Prostate gland (tissue), 2 donors: Measurements from ENCODE around the gene IL16. TPM values are rescaled to one million over a fixed set of nuclear protein-coding genes. Genes with fewer than 3 reads are reported as not detected.
"Not testable (repeated sequence)": the region's sequence is repeated elsewhere in the genome, so short reads cannot be mapped to it uniquely, and the experiment has no call there.

Source experiments
- DNase-seq: peaks from one replicate; pipeline ENCODE4 v3.0.0-alpha.2; 2019; ENCODE audit warnings: low spot score
- H3K27ac ChIP-seq, 2 donors: fragments of 200-600 bp; sonication (generic); 2 replicates each; pipeline ENCODE4 v1.5.1; 2017 to 2019
- H3K27me3 ChIP-seq: fragments of 200-600 bp; sonication (generic); replicated peaks from 2 replicates; pipeline ENCODE4 v1.5.1; 2019; ENCODE audit not compliant: insufficient read depth
- H3K36me3 ChIP-seq, 2 donors: fragments of 200-600 bp; sonication (generic); 1 replicate in 1 of 2; 2 replicates in 1 of 2; pipeline versions ENCODE4 v1.5.1 to v1.8.1; 2017 to 2019
- H3K4me1 ChIP-seq: fragments of 200-600 bp; sonication (generic); replicated peaks from 2 replicates; pipeline ENCODE4 v1.5.1; 2019
- H3K4me3 ChIP-seq, 2 donors: fragments of 200-600 bp; sonication (generic); 2 replicates each; pipeline ENCODE4 v1.5.1; 2017 to 2019
- H3K9me3 ChIP-seq: fragments of 200-600 bp; sonication (generic); 2 replicates; pipeline ENCODE4 v1.5.1; 2017
- POLR2A ChIP-seq: fragments of 450-650 bp; IDR thresholded peaks from one replicate; pipeline ENCODE4 v1.6.1; 2016; ENCODE audit warnings: antibody characterized with exemption, mild to moderate bottlenecking
- POLR2AphosphoS5 ChIP-seq: sonication (generic); formaldehyde crosslinking; IDR thresholded peaks from one replicate; pipeline ENCODE4 v1.6.1; 2017; ENCODE audit warnings: antibody characterized with exemption
- WGBS: methylation state at CpG from one replicate; pipeline ENCODE4 v1.1.5; 2018; 5-methylcytosine and 5-hydroxymethylcytosine counted together
- intact Hi-C: fragments of 100-400 bp; cut with DNase I; formaldehyde crosslinking; loops from one replicate; pipeline ENCODE4 v1.14.2; 2022
- total RNA-seq, 2 donors: library from RNA; depleted of rRNA; stranded (reverse); fragments of >200 nt; gene quantifications; one replicate each; pipeline ENCODE4 v1.1.0, GENCODE V29; 2016
- TF ChIP-seq, protein P1 (sequence below), 4 experiments: fragments of 200-600 bp in 2 of 4; fragments of 450-650 bp in 2 of 4; sonication (generic) in 2 of 4; IDR thresholded peaks; 1 replicate in 3 of 4; 2 replicates in 1 of 4; pipeline ENCODE4 v1.5.1; 2016 to 2019; ENCODE audit warnings: antibody characterized with exemption in 4 of 4, mild to moderate bottlenecking in 2 of 4, moderate library complexity in 2 of 4

The IL16 gene
- total RNA-seq, 2 donors from 2014 or later = 2.7 to 9.9 TPM

DNA sequence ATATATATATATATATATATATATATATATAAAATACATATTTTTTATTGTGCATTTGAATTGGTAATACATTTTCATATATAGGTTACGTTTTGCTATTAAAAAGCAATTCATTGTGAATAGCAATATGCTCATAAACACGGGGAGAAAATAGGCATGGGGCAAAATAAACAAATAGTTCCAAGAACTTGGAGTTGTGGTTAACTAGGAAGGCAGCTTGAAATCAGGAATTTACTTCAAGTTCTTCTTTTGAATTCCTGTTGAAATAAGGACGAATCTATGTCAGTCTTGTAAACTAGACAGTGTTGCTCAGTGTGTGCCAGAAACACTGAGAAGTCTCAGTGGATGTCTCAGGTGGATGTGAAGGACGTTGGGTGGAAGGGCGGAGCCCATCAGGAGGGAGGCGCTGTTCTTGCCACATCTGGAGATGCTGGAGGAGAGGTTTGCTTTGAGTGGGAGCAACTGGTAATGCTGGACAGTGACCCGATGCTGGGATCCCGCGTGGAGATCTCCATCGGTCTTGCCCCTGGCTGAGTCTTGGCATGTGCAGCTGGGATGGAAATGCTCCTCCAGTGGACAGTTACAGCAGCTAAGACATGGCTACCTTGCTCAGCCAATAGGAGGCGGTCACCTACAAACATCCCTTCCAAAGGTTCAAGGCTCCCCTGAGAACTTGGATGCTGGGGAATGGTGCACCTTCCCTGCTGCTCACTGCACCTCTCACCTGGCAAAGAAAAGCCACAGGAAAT, 2.5 kb downstream of the IL16 start:
- H3K4me1 ChIP-seq = no peaks in the 10 kb centered on the region
- H3K27me3 ChIP-seq = no peaks in the 10 kb centered on the region
- intact Hi-C loops = no loop called here
- DNase-seq = no peak
- no peaks in the 10 kb centered on the region for H3K9me3 ChIP-seq
- WGBS = 75% methylated on average over 11 of the region's 11 CpGs
- H3K36me3 ChIP-seq = no peaks in the 10 kb centered on the region
- TF ChIP-seq POLR2AphosphoS5 = no peak
- TF ChIP-seq, protein P1, sequence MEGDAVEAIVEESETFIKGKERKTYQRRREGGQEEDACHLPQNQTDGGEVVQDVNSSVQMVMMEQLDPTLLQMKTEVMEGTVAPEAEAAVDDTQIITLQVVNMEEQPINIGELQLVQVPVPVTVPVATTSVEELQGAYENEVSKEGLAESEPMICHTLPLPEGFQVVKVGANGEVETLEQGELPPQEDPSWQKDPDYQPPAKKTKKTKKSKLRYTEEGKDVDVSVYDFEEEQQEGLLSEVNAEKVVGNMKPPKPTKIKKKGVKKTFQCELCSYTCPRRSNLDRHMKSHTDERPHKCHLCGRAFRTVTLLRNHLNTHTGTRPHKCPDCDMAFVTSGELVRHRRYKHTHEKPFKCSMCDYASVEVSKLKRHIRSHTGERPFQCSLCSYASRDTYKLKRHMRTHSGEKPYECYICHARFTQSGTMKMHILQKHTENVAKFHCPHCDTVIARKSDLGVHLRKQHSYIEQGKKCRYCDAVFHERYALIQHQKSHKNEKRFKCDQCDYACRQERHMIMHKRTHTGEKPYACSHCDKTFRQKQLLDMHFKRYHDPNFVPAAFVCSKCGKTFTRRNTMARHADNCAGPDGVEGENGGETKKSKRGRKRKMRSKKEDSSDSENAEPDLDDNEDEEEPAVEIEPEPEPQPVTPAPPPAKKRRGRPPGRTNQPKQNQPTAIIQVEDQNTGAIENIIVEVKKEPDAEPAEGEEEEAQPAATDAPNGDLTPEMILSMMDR (IDR thresholded peaks at IDR 0.05) = no peak
- TF ChIP-seq POLR2A = no peak
- H3K4me3 ChIP-seq = no peak overlapping the region
- H3K27ac ChIP-seq = no peak overlapping the region

- 94% methylated on average over 3 of the region's 3 CpGs for WGBS
- H3K27ac ChIP-seq = no peak overlapping the region
- H3K9me3 ChIP-seq = no peaks in the 10 kb centered on the region
- no peaks in the 10 kb centered on the region for H3K4me1 ChIP-seq
- no peak for TF ChIP-seq POLR2A
- TF ChIP-seq, protein P1 (IDR thresholded peaks at IDR 0.05) = no peak
- no peak for TF ChIP-seq POLR2AphosphoS5
- H3K4me3 ChIP-seq = no peak overlapping the region
- DNase-seq = no peak
- intact Hi-C loops = no loop called here
- no peaks in the 10 kb centered on the region for H3K36me3 ChIP-seq
- H3K27me3 ChIP-seq = no peaks in the 10 kb centered on the region
These were observed 9.3 kb downstream of the IL16 start for GRCh38 chr15:81206018-81206417.

GRCh38 chr15:81207987-81208386, 11.3 kb downstream of the IL16 start:
- H3K27ac ChIP-seq, H3K9me3 ChIP-seq, DNase-seq, H3K36me3 ChIP-seq, H3K27me3 ChIP-seq, H3K4me3 ChIP-seq, H3K4me1 ChIP-seq, intact Hi-C loops: not testable (repeated sequence)
- WGBS = 94% methylated on average over 1 of the region's 1 CpG

DNA sequence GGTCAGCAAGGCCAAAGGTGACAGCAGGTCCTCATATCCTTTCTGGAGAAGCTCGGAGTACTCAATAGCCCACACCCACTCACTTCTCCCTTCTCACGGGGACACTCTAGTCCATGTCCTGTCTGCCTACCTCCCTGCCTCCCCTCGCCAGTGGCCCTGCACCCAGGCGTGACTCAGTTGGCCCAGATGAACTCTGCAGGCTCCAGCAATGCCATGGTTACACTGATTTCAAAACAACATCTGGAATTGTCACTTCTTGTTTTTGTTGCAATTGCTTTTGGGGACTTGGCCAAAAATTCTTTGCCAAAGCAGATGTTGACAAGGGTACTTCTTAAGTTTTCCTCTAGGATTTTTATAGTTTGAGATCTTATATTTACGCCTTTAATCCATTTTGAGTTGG, 13.0 kb downstream of the IL16 start:
- DNase-seq = no peak
- intact Hi-C loops = no loop called here
- no peaks in the 10 kb centered on the region for H3K27me3 ChIP-seq
- 86% methylated on average over 5 of the region's 5 CpGs for WGBS
- no peaks in the 10 kb centered on the region for H3K4me1 ChIP-seq
- H3K4me3 ChIP-seq = no peak overlapping the region
- no peak overlapping the region for H3K27ac ChIP-seq
- H3K36me3 ChIP-seq = no peaks in the 10 kb centered on the region
- TF ChIP-seq POLR2A = no peak
- TF ChIP-seq, protein P1 (IDR thresholded peaks at IDR 0.05) = no peak
- TF ChIP-seq POLR2AphosphoS5 = no peak
- H3K9me3 ChIP-seq = no peaks in the 10 kb centered on the region

DNA sequence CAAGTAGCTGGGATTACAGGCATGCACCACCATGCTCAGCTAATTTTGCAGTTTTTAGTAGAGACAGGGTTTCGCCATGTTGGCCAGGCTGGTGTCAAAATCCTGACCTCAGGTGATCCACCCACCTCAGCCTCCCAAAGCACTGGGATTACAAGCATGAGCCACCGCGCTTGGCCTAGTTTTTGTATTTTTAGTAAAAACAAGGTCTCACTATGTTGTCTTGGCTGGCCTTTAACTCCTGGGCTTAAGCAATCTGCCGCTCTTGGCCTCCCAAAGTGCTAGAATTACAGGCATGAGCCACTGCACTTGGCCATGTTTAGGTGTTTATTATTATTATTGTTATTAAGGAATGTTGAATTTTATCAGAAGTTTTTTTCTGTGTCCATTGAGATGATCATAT, 14.7 kb downstream of the IL16 start:
- H3K4me3 ChIP-seq = no peak overlapping the region
- H3K27me3 ChIP-seq = no peaks in the 10 kb centered on the region
- no peak overlapping the region for H3K27ac ChIP-seq
- H3K4me1 ChIP-seq = no peaks in the 10 kb centered on the region
- WGBS = 86% methylated on average over 4 of the region's 4 CpGs
- H3K9me3 ChIP-seq = no peaks in the 10 kb centered on the region
- DNase-seq = no peak
- no peaks in the 10 kb centered on the region for H3K36me3 ChIP-seq
- intact Hi-C loops = no loop called here
- TF ChIP-seq POLR2A (no peak), POLR2AphosphoS5 (no peak)
- TF ChIP-seq, protein P1 (IDR thresholded peaks at IDR 0.05) = no peak
